Measurements from ENCODE around the gene ZMYND8. TPM values are rescaled to one million over a fixed set of nuclear protein-coding genes. Genes with fewer than 3 reads are reported as not detected.

ZMYND8 gene
- total RNA-seq, 1 experiment from 2014 or later, result 53.1 TPM

DNA sequence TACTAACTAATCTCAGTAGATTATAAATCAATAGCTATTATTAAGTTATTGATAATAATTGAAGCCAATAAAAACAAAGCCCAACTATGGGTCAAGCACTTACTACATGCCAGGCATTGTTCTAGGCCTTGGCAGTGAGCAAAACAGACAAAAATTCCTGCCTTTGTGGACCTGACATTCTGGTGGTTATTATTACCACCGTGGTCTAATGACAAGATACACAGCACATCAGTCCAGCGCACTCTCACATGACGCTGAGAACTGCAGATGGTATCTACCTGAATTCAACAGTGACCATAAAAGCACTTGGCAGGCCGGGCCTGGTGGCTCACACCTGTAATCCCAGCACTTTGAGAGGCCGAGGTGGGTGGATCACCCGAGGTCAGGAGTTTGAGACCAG, 121.4 kb downstream of the ZMYND8 start:
- Mint-ChIP-seq H3K4me3 (ENCODE audit: low read depth, unreplicated experiment) (no peak overlapping the region), H3K27me3 (ENCODE audit: unreplicated experiment) (no peaks in the 10 kb centered on the region), H3K9me3 (ENCODE audit: low read depth, unreplicated experiment) (no peaks in the 10 kb centered on the region), H3K36me3 (ENCODE audit: insufficient read depth, unreplicated experiment) (peaks cover 72% of the 10 kb centered on the region), H3K4me1 (ENCODE audit: low read depth, unreplicated experiment) (no peaks in the 10 kb centered on the region), H3K27ac (ENCODE audit: unreplicated experiment) (no peak overlapping the region)
- CTCF ChIA-PET, result interaction anchor here (0.7 to 1.0 kb wide), 2 partner anchors 7 to 39 kb away, joined by 3 to 5 read pairs; no protein-coding TSS in a partner anchor
- DNase-seq, result no peak
- BruUV-seq (replicated peaks), result no TSS peak
- intact Hi-C loops (cut with micrococcal nuclease; ENCODE audit: unreplicated experiment), result no loop called here
- TF ChIP-seq CTCF (IDR thresholded peaks at IDR 0.05; ENCODE audit: unreplicated experiment), result no peak

DNA sequence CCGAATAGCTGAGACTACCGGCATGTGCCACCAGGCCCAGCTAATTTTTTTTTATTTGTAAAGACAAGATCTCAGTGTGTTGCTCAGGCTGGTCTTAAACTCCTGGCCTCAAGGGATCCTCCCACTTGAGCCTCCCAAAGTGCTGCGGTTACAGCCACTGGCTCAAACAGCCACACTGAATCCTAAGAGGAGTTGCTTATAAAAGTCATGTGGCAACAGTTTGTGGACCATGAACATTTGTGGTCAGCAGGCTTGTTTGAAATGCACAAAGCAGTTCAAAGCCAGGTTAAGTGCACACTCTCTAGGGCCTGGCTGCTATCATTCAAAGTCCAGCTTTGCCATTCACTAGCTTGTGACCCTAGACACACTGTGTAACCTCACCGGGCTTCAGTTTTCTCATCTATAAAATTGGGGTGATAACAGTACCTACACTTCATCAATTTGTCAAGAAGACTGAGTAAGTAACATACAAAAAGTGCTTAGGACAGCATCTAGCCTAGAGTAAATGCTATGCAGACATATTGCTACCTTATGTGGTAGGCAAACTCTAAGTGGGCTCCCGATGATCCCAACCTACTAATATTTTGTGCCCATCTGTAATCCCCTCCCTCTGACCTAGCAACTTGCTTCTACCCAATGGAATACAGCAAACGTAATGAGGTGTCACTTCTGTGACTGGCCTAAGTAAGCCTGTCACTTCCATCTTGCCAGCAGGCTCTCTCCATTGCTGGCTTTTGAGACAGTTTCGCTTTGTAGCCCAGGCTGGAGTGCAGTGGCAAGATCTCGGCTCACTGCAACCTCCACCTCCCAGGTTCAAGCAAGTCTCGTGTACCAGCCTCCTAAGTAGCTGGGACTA, 122.9 kb downstream of the ZMYND8 start:
- H3K27me3 Mint-ChIP-seq (ENCODE audit: unreplicated experiment), result no peaks in the 10 kb centered on the region
- peaks cover 60% of the 10 kb centered on the region for H3K36me3 Mint-ChIP-seq (ENCODE audit: insufficient read depth, unreplicated experiment)
- no peak overlapping the region for H3K4me3 Mint-ChIP-seq (ENCODE audit: low read depth, unreplicated experiment)
- no TSS peak for BruUV-seq (replicated peaks)
- intact Hi-C loops (cut with micrococcal nuclease; ENCODE audit: unreplicated experiment), result no loop called here
- H3K9me3 Mint-ChIP-seq (ENCODE audit: low read depth, unreplicated experiment), result no peaks in the 10 kb centered on the region
- no peak overlapping the region for H3K27ac Mint-ChIP-seq (ENCODE audit: unreplicated experiment)
- TF ChIP-seq CTCF (IDR thresholded peaks at IDR 0.05; ENCODE audit: unreplicated experiment), result no peak
- H3K4me1 Mint-ChIP-seq (ENCODE audit: low read depth, unreplicated experiment), result no peaks in the 10 kb centered on the region
- no peak for DNase-seq
- CTCF ChIA-PET, result interaction anchor here (0.9 kb wide), 1 partner anchor 10 kb away, joined by 5 read pairs; no protein-coding TSS in a partner anchor

- H3K4me1 Mint-ChIP-seq (ENCODE audit: low read depth, unreplicated experiment), result no peaks in the 10 kb centered on the region
- no TSS peak for BruUV-seq (replicated peaks)
- H3K4me3 Mint-ChIP-seq (ENCODE audit: low read depth, unreplicated experiment), result no peak overlapping the region
- TF ChIP-seq CTCF (IDR thresholded peaks at IDR 0.05; ENCODE audit: unreplicated experiment), result no peak
- H3K36me3 Mint-ChIP-seq (ENCODE audit: insufficient read depth, unreplicated experiment), result peaks cover 51% of the 10 kb centered on the region
- no peak overlapping the region for H3K27ac Mint-ChIP-seq (ENCODE audit: unreplicated experiment)
- no peaks in the 10 kb centered on the region for H3K9me3 Mint-ChIP-seq (ENCODE audit: low read depth, unreplicated experiment)
- no peaks in the 10 kb centered on the region for H3K27me3 Mint-ChIP-seq (ENCODE audit: unreplicated experiment)
- intact Hi-C loops (cut with micrococcal nuclease; ENCODE audit: unreplicated experiment), result no loop called here
- no peak for DNase-seq
- CTCF ChIA-PET, result interaction anchor here (0.7 to 0.9 kb wide), 2 partner anchors 8 to 15 kb away, joined by 4 to 5 read pairs; no protein-coding TSS in a partner anchor
Observed at GRCh38 chr20:47232518-47232917, 124.0 kb downstream of the ZMYND8 start.

DNA sequence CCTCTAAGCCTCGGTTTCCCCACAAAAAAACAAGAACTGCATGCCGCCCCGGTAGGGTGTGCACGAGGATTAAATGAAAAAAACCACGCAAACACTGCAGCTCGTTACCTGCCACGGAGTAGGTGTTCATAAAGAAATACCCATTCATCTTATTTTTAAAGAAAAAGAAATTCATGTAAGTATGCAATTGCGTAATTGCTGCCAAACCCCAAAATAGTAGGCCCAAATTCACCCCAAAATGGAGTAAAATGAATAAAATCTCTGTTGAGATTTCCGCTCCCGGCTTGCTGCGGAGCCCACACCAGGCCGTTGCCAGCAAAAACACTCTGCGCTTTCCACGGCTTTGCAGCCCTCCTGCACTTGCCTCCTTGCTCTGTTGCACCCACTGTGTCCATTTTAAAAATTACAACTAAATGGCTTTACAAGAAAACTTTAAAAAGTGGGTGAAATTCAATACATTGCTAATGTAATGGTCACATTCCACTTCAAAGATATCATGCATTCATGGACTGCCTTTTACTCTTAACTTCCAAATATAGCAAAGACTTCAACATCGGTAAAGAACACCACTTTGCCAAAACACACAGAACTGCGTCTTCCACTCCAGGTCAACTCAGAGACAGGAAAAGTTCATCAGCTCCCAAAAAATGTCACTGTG, 125.0 kb downstream of the ZMYND8 start:
- intact Hi-C loops (cut with micrococcal nuclease; ENCODE audit: unreplicated experiment), result no loop called here
- CTCF ChIA-PET, result interaction anchor here (0.7 kb wide), 1 partner anchor 14 kb away, joined by 4 read pairs; no protein-coding TSS in a partner anchor

More for the DNA sequence above, 125.0 kb downstream of the ZMYND8 start:
- BruUV-seq (replicated peaks), result no TSS peak
- Mint-ChIP-seq H3K4me1 (ENCODE audit: low read depth, unreplicated experiment) (no peaks in the 10 kb centered on the region), H3K36me3 (ENCODE audit: insufficient read depth, unreplicated experiment) (peaks cover 54% of the 10 kb centered on the region), H3K27ac (ENCODE audit: unreplicated experiment) (no peak overlapping the region), H3K27me3 (ENCODE audit: unreplicated experiment) (no peaks in the 10 kb centered on the region), H3K9me3 (ENCODE audit: low read depth, unreplicated experiment) (no peaks in the 10 kb centered on the region), H3K4me3 (ENCODE audit: low read depth, unreplicated experiment) (no peak overlapping the region)
- no peak for DNase-seq
- TF ChIP-seq CTCF (IDR thresholded peaks at IDR 0.05; ENCODE audit: unreplicated experiment), result no peak
